GM23338 (cell line): ENCODE results near the gene RELL1. TPM values are rescaled to one million over a fixed set of nuclear protein-coding genes. Genes with fewer than 3 reads are reported as not detected.

Experiments used
- ATAC-seq: fragments of 200-7000 bp; cut with Tn5 transposase; 3 replicates; pipeline ENCODE4 v1.9.1; 2020
- DNase-seq: peaks from one replicate; pipeline ENCODE4 v3.0.0-alpha.2; 2015; ENCODE audit warnings: low spot score
- H2AFZ ChIP-seq: fragments of 200-600 bp; sonication (generic); 2 replicates; pipeline ENCODE4 v1.8.0; 2016; ENCODE audit warnings: antibody characterized with exemption, mild to moderate bottlenecking, moderate library complexity
- H3F3A ChIP-seq: fragments of 200-600 bp; sonication (generic); replicated peaks from 2 replicates; pipeline ENCODE4 v1.8.0; 2017; ENCODE audit warnings: antibody characterized with exemption, mixed run types, low read depth
- H3K27ac ChIP-seq: fragments of 200-600 bp; sonication (generic); 2 replicates; pipeline ENCODE4 v1.6.1; 2016; ENCODE audit warnings: low read depth
- H3K27me3 ChIP-seq: fragments of 200-600 bp; sonication (generic); 2 replicates; pipeline ENCODE4 v1.8.0; 2016; ENCODE audit warnings: mild to moderate bottlenecking, mixed run types, moderate library complexity; ENCODE audit not compliant: insufficient read depth
- H3K36me3 ChIP-seq: fragments of 200-600 bp; sonication (generic); 2 replicates; pipeline ENCODE4 v1.8.0; 2016; ENCODE audit warnings: mild to moderate bottlenecking; ENCODE audit not compliant: insufficient read depth
- H3K4me1 ChIP-seq: fragments of 200-600 bp; sonication (generic); 2 replicates; pipeline ENCODE4 v1.8.0; 2016; ENCODE audit warnings: mild to moderate bottlenecking, moderate library complexity; ENCODE audit not compliant: insufficient read depth
- H3K4me2 ChIP-seq: fragments of 200-600 bp; sonication (generic); 2 replicates; pipeline ENCODE4 v1.7.1; 2017; ENCODE audit warnings: mixed run types
- H3K4me3 ChIP-seq: fragments of 200-600 bp; sonication (generic); 2 replicates; pipeline ENCODE4 v1.6.1; 2016; ENCODE audit warnings: mixed run types
- H3K79me2 ChIP-seq: fragments of 200-600 bp; sonication (generic); replicated peaks from 2 replicates; pipeline ENCODE4 v1.8.0; 2017; ENCODE audit warnings: mild to moderate bottlenecking; ENCODE audit not compliant: insufficient read depth
- H3K9me2 ChIP-seq: fragments of 200-600 bp; sonication (generic); 2 replicates; pipeline ENCODE4 v1.8.0; 2017; ENCODE audit not compliant: insufficient read depth
- H4K20me1 ChIP-seq: fragments of 200-600 bp; sonication (generic); replicated peaks from 2 replicates; pipeline ENCODE4 v1.8.0; 2017; ENCODE audit warnings: mild to moderate bottlenecking; ENCODE audit not compliant: insufficient read depth
- H3K27ac Mint-ChIP-seq: 2 replicates; pipeline ENCODE4 v1.8.0; 2020; ENCODE audit warnings: inconsistent platforms, mild to moderate bottlenecking, moderate library complexity, mixed read lengths
- H3K27me3 Mint-ChIP-seq: 3 replicates; pipeline ENCODE4 v1.8.0; 2022; ENCODE audit warnings: low read depth, mild to moderate bottlenecking, moderate library complexity, mixed read lengths, inconsistent platforms; ENCODE audit not compliant: insufficient read depth, poor library complexity
- H3K36me3 Mint-ChIP-seq: 3 replicates; pipeline ENCODE4 v1.8.0; 2021; ENCODE audit warnings: low read depth, mild to moderate bottlenecking, inconsistent platforms, moderate library complexity, mixed read lengths
- H3K4me1 Mint-ChIP-seq: 3 replicates; pipeline ENCODE4 v1.8.0; 2020; ENCODE audit warnings: mild to moderate bottlenecking, inconsistent platforms, mixed read lengths
- H3K4me3 Mint-ChIP-seq: 3 replicates; pipeline ENCODE4 v1.8.0; 2021; ENCODE audit warnings: moderate library complexity, mild to moderate bottlenecking, inconsistent platforms, mixed read lengths
- H3K9me3 Mint-ChIP-seq: 3 replicates; pipeline ENCODE4 v1.8.0; 2020; ENCODE audit warnings: moderate library complexity, mild to moderate bottlenecking, inconsistent platforms, mixed read lengths
- CREB1 ChIP-seq: fragments of 250-450 bp; sonication (Bioruptor Pico); IDR thresholded peaks from 2 replicates; pipeline ENCODE4 v1.5.0; 2020; ENCODE audit warnings: low read depth, mild to moderate bottlenecking, moderate library complexity
- EZH2phosphoT487 ChIP-seq: fragments of 200-600 bp; sonication (generic); IDR thresholded peaks from one replicate; pipeline ENCODE4 v1.8.1; 2018; ENCODE audit warnings: antibody characterized with exemption; ENCODE audit not compliant: unreplicated experiment
- JUNB ChIP-seq: IDR thresholded peaks from one replicate; pipeline ENCODE4 v1.6.1; 2016; ENCODE audit warnings: antibody characterized with exemption; ENCODE audit not compliant: unreplicated experiment
- POLR2AphosphoS5 ChIP-seq: IDR thresholded peaks from 2 replicates; pipeline ENCODE4 v1.6.1; 2016; ENCODE audit warnings: antibody characterized with exemption, low read depth
- STAT1 ChIP-seq: IDR thresholded peaks from one replicate; pipeline ENCODE4 v1.6.1; 2016; ENCODE audit warnings: antibody characterized with exemption; ENCODE audit not compliant: unreplicated experiment
- ZNF114 ChIP-seq: fragments of 250-450 bp; sonication (Bioruptor Pico); IDR thresholded peaks from 2 replicates; pipeline ENCODE4 v1.5.0; 2020; ENCODE audit warnings: mild to moderate bottlenecking, moderate library complexity
- ZNF331 ChIP-seq: fragments of 250-450 bp; sonication (Bioruptor Pico); IDR thresholded peaks from 2 replicates; pipeline ENCODE4 v1.5.0; 2020; ENCODE audit warnings: low read depth, mild to moderate bottlenecking, moderate library complexity
- polyA plus RNA-seq: library from polyadenylated mRNA; unstranded; fragments of >200 nt; fragmentation: Nextera tagmentation; extraction: Ambion mirVana; gene quantifications from 2 replicates; pipeline ENCODE4 v1.2.1, GENCODE V29; 2016
- total RNA-seq: library from RNA; depleted of rRNA; stranded (reverse); fragments of >200 nt; shearing (Covaris generic); gene quantifications from 2 replicates; pipeline ENCODE4 v1.2.3, GENCODE V29; 2014
- TF ChIP-seq, protein P1 (sequence below), 2 experiments: fragments of 200-600 bp in 1 of 2; sonication (generic) in 1 of 2; conservative IDR thresholded peaks; 2 replicates each; pipeline versions ENCODE4 v1.5.1 to v1.6.1; 2016 to 2017; ENCODE audit warnings: antibody characterized with exemption in 2 of 2, low read depth in 2 of 2, mild to moderate bottlenecking in 2 of 2, moderate library complexity in 1 of 2
- TF ChIP-seq, protein P2 (sequence below): IDR thresholded peaks from 2 replicates; pipeline ENCODE4 v1.6.1; 2016; ENCODE audit warnings: antibody characterized with exemption
- TF ChIP-seq, protein P3 (sequence below): fragments of 250-450 bp; sonication (Bioruptor Pico); IDR thresholded peaks from 2 replicates; pipeline ENCODE4 v1.5.0; 2020; ENCODE audit warnings: mild to moderate bottlenecking, moderate library complexity
- TF ChIP-seq, protein P4 (sequence below): IDR thresholded peaks from one replicate; pipeline ENCODE4 v1.6.1; 2018; ENCODE audit warnings: antibody characterized with exemption; ENCODE audit not compliant: unreplicated experiment

The RELL1 gene
- total and polyA plus RNA-seq, 2 experiments from 2014 or later, result 2.8 to 28.5 TPM

DNA sequence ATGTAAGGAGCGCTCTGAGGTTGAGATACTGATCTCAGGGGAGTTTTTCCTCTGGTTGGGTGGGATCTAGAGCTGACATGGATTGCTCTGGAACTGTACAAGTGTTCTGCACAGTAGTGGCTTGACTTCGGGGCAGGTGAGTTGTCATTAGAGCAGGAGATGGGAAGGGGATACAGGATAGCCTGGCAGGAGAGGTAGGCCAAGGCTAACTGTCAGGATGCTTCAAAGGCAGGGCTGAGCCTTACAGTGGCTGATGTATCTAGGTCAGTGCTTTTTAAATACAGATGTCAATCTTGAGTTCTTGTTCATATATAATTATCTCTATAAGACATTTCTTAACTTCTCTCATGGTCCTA is 43.5 kb upstream of the RELL1 start (continued):
- TF ChIP-seq, protein P1, sequence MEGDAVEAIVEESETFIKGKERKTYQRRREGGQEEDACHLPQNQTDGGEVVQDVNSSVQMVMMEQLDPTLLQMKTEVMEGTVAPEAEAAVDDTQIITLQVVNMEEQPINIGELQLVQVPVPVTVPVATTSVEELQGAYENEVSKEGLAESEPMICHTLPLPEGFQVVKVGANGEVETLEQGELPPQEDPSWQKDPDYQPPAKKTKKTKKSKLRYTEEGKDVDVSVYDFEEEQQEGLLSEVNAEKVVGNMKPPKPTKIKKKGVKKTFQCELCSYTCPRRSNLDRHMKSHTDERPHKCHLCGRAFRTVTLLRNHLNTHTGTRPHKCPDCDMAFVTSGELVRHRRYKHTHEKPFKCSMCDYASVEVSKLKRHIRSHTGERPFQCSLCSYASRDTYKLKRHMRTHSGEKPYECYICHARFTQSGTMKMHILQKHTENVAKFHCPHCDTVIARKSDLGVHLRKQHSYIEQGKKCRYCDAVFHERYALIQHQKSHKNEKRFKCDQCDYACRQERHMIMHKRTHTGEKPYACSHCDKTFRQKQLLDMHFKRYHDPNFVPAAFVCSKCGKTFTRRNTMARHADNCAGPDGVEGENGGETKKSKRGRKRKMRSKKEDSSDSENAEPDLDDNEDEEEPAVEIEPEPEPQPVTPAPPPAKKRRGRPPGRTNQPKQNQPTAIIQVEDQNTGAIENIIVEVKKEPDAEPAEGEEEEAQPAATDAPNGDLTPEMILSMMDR (conservative IDR thresholded peaks at IDR 0.05; ENCODE audit: low read depth in 2 of 2), result no peak

DNA sequence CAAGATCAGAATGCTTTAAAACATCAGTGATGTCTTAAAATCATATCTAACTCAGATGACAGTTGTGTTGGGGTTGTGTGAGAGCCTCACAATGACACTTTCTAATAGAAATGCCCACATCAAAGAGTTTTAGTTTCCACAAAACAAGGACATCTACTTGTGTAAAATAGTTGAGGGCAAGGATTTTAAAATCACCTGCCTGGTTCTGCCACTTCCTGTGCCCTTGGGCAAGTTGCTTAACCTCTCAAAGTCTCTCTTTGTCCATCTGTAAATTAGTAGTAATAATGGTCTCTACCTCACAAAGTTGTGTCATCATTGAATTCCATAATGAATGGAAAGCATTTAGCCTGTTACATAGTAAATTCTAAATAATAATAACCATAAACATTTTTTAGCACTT is 41.9 kb upstream of the RELL1 start:
- H4K20me1 ChIP-seq, result no peaks in the 10 kb centered on the region
- H3F3A ChIP-seq, result no peaks in the 10 kb centered on the region
- Mint-ChIP-seq H3K36me3 (peaks cover 12% of the 10 kb centered on the region; the same call in 2 of the 3 replicates), H3K4me1 (peaks cover 19% of the 10 kb centered on the region), H3K27me3 (peaks cover 4% of the 10 kb centered on the region), H3K9me3 (peaks cover 4% of the 10 kb centered on the region; the same call in 2 of the 3 replicates), H3K4me3 (no peak overlapping the region), H3K27ac (no peak overlapping the region)
- peaks cover 8% of the 10 kb centered on the region; the same call in 1 of the 2 replicates for H3K9me2 ChIP-seq
- H3K27me3 ChIP-seq, result no peaks in the 10 kb centered on the region
- no peak overlapping the region for H3K27ac ChIP-seq
- no peaks in the 10 kb centered on the region for H3K36me3 ChIP-seq
- H3K79me2 ChIP-seq, result no peaks in the 10 kb centered on the region
- no peak for DNase-seq
- ATAC-seq, result no peak
- peaks cover 16% of the 10 kb centered on the region for H3K4me1 ChIP-seq
- no peak overlapping the region for H3K4me2 ChIP-seq
- H2AFZ ChIP-seq, result no peak overlapping the region
- H3K4me3 ChIP-seq, result no peak overlapping the region
- TF ChIP-seq, protein P2, sequence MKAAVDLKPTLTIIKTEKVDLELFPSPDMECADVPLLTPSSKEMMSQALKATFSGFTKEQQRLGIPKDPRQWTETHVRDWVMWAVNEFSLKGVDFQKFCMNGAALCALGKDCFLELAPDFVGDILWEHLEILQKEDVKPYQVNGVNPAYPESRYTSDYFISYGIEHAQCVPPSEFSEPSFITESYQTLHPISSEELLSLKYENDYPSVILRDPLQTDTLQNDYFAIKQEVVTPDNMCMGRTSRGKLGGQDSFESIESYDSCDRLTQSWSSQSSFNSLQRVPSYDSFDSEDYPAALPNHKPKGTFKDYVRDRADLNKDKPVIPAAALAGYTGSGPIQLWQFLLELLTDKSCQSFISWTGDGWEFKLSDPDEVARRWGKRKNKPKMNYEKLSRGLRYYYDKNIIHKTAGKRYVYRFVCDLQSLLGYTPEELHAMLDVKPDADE, result no peak
- TF ChIP-seq CREB1 (CRISPR knock-in tag) (no peak), POLR2AphosphoS5 (no peak), EZH2phosphoT487 (no peak), ZNF331 (CRISPR knock-in tag) (no peak), STAT1 (no peak), JUNB (no peak), ZNF114 (no peak)
- TF ChIP-seq, protein P1 (conservative IDR thresholded peaks at IDR 0.05; ENCODE audit: low read depth in 2 of 2), result no peak
- TF ChIP-seq, protein P3, sequence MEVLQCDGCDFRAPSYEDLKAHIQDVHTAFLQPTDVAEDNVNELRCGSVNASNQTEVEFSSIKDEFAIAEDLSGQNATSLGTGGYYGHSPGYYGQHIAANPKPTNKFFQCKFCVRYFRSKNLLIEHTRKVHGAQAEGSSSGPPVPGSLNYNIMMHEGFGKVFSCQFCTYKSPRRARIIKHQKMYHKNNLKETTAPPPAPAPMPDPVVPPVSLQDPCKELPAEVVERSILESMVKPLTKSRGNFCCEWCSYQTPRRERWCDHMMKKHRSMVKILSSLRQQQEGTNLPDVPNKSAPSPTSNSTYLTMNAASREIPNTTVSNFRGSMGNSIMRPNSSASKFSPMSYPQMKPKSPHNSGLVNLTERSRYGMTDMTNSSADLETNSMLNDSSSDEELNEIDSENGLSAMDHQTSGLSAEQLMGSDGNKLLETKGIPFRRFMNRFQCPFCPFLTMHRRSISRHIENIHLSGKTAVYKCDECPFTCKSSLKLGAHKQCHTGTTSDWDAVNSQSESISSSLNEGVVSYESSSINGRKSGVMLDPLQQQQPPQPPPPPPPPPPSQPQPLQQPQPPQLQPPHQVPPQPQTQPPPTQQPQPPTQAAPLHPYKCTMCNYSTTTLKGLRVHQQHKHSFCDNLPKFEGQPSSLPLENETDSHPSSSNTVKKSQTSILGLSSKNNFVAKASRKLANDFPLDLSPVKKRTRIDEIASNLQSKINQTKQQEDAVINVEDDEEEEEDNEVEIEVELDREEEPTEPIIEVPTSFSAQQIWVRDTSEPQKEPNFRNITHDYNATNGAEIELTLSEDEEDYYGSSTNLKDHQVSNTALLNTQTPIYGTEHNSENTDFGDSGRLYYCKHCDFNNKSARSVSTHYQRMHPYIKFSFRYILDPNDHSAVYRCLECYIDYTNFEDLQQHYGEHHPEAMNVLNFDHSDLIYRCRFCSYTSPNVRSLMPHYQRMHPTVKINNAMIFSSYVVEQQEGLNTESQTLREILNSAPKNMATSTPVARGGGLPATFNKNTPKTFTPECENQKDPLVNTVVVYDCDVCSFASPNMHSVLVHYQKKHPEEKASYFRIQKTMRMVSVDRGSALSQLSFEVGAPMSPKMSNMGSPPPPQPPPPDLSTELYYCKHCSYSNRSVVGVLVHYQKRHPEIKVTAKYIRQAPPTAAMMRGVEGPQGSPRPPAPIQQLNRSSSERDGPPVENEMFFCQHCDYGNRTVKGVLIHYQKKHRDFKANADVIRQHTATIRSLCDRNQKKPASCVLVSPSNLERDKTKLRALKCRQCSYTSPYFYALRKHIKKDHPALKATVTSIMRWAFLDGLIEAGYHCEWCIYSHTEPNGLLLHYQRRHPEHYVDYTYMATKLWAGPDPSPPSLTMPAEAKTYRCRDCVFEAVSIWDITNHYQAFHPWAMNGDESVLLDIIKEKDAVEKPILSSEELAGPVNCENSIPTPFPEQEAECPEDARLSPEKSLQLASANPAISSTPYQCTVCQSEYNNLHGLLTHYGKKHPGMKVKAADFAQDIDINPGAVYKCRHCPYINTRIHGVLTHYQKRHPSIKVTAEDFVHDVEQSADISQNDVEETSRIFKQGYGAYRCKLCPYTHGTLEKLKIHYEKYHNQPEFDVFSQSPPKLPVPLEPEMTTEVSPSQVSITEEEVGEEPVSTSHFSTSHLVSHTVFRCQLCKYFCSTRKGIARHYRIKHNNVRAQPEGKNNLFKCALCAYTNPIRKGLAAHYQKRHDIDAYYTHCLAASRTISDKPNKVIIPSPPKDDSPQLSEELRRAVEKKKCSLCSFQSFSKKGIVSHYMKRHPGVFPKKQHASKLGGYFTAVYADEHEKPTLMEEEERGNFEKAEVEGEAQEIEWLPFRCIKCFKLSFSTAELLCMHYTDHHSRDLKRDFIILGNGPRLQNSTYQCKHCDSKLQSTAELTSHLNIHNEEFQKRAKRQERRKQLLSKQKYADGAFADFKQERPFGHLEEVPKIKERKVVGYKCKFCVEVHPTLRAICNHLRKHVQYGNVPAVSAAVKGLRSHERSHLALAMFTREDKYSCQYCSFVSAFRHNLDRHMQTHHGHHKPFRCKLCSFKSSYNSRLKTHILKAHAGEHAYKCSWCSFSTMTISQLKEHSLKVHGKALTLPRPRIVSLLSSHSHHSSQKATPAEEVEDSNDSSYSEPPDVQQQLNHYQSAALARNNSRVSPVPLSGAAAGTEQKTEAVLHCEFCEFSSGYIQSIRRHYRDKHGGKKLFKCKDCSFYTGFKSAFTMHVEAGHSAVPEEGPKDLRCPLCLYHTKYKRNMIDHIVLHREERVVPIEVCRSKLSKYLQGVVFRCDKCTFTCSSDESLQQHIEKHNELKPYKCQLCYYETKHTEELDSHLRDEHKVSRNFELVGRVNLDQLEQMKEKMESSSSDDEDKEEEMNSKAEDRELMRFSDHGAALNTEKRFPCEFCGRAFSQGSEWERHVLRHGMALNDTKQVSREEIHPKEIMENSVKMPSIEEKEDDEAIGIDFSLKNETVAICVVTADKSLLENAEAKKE (CRISPR knock-in tag), result no peak
- TF ChIP-seq, protein P4, sequence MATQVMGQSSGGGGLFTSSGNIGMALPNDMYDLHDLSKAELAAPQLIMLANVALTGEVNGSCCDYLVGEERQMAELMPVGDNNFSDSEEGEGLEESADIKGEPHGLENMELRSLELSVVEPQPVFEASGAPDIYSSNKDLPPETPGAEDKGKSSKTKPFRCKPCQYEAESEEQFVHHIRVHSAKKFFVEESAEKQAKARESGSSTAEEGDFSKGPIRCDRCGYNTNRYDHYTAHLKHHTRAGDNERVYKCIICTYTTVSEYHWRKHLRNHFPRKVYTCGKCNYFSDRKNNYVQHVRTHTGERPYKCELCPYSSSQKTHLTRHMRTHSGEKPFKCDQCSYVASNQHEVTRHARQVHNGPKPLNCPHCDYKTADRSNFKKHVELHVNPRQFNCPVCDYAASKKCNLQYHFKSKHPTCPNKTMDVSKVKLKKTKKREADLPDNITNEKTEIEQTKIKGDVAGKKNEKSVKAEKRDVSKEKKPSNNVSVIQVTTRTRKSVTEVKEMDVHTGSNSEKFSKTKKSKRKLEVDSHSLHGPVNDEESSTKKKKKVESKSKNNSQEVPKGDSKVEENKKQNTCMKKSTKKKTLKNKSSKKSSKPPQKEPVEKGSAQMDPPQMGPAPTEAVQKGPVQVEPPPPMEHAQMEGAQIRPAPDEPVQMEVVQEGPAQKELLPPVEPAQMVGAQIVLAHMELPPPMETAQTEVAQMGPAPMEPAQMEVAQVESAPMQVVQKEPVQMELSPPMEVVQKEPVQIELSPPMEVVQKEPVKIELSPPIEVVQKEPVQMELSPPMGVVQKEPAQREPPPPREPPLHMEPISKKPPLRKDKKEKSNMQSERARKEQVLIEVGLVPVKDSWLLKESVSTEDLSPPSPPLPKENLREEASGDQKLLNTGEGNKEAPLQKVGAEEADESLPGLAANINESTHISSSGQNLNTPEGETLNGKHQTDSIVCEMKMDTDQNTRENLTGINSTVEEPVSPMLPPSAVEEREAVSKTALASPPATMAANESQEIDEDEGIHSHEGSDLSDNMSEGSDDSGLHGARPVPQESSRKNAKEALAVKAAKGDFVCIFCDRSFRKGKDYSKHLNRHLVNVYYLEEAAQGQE, result no peak
